ENCODE results near the gene TCF25.
"Not testable (repeated sequence)": the region's sequence is repeated elsewhere in the genome, so short reads cannot be mapped to it uniquely, and the experiment has no call there.

TCF25 gene, protein sequence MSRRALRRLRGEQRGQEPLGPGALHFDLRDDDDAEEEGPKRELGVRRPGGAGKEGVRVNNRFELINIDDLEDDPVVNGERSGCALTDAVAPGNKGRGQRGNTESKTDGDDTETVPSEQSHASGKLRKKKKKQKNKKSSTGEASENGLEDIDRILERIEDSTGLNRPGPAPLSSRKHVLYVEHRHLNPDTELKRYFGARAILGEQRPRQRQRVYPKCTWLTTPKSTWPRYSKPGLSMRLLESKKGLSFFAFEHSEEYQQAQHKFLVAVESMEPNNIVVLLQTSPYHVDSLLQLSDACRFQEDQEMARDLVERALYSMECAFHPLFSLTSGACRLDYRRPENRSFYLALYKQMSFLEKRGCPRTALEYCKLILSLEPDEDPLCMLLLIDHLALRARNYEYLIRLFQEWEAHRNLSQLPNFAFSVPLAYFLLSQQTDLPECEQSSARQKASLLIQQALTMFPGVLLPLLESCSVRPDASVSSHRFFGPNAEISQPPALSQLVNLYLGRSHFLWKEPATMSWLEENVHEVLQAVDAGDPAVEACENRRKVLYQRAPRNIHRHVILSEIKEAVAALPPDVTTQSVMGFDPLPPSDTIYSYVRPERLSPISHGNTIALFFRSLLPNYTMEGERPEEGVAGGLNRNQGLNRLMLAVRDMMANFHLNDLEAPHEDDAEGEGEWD

DNA sequence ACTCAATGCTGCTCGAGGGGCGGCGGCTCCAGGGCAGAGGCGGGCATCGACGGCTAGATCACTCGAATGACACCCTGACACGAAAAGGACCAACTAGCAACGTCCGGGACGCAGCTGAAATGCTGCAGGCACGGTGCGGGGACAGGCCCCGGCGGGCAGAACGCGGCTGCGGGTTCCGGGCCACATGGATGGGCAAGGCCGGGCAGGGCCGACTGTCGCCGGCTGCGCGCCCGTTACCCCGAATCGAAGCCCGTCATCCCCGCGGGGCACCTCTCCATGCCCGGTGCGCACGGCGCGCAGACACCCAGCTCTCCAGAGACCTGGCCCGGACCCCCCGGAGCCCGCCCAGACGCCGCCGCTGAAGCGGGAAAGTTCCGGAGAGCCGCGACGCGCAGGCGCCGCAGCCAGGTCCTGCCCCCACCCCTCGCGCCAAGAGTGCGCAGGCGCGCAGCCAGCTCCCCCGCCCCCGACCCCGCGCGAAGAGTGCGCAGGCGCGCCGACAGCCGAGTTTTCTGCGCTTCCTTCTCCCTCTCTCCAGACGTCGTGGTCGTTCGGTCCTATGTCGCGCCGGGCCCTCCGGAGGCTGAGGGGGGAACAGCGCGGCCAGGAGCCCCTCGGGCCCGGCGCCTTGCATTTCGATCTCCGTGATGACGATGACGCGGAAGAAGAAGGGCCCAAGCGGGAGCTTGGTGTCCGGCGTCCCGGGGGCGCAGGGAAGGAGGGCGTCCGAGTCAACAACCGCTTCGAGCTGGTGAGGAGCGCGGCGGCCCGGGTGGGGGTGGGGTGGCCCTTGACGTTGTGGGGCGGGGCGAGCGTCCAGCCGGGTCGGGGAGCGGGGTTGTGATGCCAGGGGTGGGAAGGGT, at the start of gene TCF25:
Gene TCF25, plus strand, starts transcription at position 484 of the 863 bp plus-strand sequence. Its CDS starts 76 bp downstream, at position 560.
- Mint-ChIP-seq H3K4me1 (peaks cover 9% of the 10 kb centered on the region), H3K4me3 (peak within 1 kb of the TSS; percentile 86), H3K36me3 (ENCODE audit: low read depth) (peaks cover 32% of the 10 kb centered on the region), H3K27me3 (ENCODE audit: low read depth, poor library complexity) (peaks cover 3% of the 10 kb centered on the region), H3K27ac (peak within 1 kb of the TSS; percentile 99), H3K9me3 (peaks cover 7% of the 10 kb centered on the region)
- DNase-seq, result peak; percentile 92
- no peak for TF ChIP-seq CTCF (IDR thresholded peaks at IDR 0.05)

- H3K36me3 Mint-ChIP-seq (ENCODE audit: low read depth), result peaks cover 16% of the 10 kb centered on the region
These were observed 49.6 kb upstream of the TCF25 start for GRCh38 chr16:89823824-89824148.

GRCh38 chr16:89826531-89827382, 46.6 kb upstream of the TCF25 start:
- Mint-ChIP-seq H3K27me3 (ENCODE audit: low read depth, poor library complexity) (peaks cover 20% of the 10 kb centered on the region), H3K36me3 (ENCODE audit: low read depth) (peaks cover 5% of the 10 kb centered on the region), H3K4me1 (peaks cover 41% of the 10 kb centered on the region), H3K4me3 (peak overlapping the region; percentile 78), H3K9me3 (peaks cover 6% of the 10 kb centered on the region), H3K27ac (no peak overlapping the region)
- no peak for TF ChIP-seq CTCF (IDR thresholded peaks at IDR 0.05)
- no peak for DNase-seq

More at GRCh38 chr16:89823824-89824148, 49.6 kb upstream of the TCF25 start:
- DNase-seq; H3K4me3 Mint-ChIP-seq; H3K27ac Mint-ChIP-seq; H3K27me3 Mint-ChIP-seq (ENCODE audit: low read depth, poor library complexity): not testable (repeated sequence)
- peaks cover 40% of the 10 kb centered on the region for H3K4me1 Mint-ChIP-seq
- H3K9me3 Mint-ChIP-seq, result peaks cover 12% of the 10 kb centered on the region

GRCh38 chr16:89827383-89828198, 45.8 kb upstream of the TCF25 start:
- TF ChIP-seq CTCF (IDR thresholded peaks at IDR 0.05), result no peak

GRCh38 chr16:89828199-89828869, 45.1 kb upstream of the TCF25 start, which contains the start of gene SPIRE2:
Gene SPIRE2 (plus strand): TSS chr16:89828475. CDS start chr16:89828551, 76 bp downstream.
- H3K4me1 Mint-ChIP-seq, result peaks cover 25% of the 10 kb centered on the region
- no peak for TF ChIP-seq CTCF (IDR thresholded peaks at IDR 0.05)

More at GRCh38 chr16:89827383-89828198, 45.8 kb upstream of the TCF25 start:
- DNase-seq, result peak; percentile 64
- Mint-ChIP-seq H3K4me1 (peaks cover 32% of the 10 kb centered on the region), H3K27me3 (ENCODE audit: low read depth, poor library complexity) (peaks cover 18% of the 10 kb centered on the region), H3K36me3 (ENCODE audit: low read depth) (no peaks in the 10 kb centered on the region), H3K9me3 (no peaks in the 10 kb centered on the region), H3K4me3 (peak overlapping the region; percentile 78), H3K27ac (no peak overlapping the region)

More at GRCh38 chr16:89828199-89828869, 45.1 kb upstream of the TCF25 start, which contains the start of gene SPIRE2:
- peak within 1 kb of the TSS; percentile 82 for H3K4me3 Mint-ChIP-seq
- no peak within 1 kb of the TSS for H3K27ac Mint-ChIP-seq
- DNase-seq, result peak; percentile 94
- peaks cover 18% of the 10 kb centered on the region for H3K27me3 Mint-ChIP-seq (ENCODE audit: low read depth, poor library complexity)
- no peaks in the 10 kb centered on the region for H3K9me3 Mint-ChIP-seq
- no peaks in the 10 kb centered on the region for H3K36me3 Mint-ChIP-seq (ENCODE audit: low read depth)

Measured in nephron progenitor cell (in vitro differentiated cells).